Middle frontal gyrus (tissue), 1 donor: ENCODE data around the gene GPR132.
"Not testable (repeated sequence)": the region's sequence is repeated elsewhere in the genome, so short reads cannot be mapped to it uniquely, and the experiment has no call there.

Experiments
- DNase-seq: peaks from one replicate; pipeline ENCODE4 v3.0.0-alpha.2; 2015; ENCODE audit warnings: low spot score; ENCODE audit errors: extremely low spot score

GPR132 gene

DNA sequence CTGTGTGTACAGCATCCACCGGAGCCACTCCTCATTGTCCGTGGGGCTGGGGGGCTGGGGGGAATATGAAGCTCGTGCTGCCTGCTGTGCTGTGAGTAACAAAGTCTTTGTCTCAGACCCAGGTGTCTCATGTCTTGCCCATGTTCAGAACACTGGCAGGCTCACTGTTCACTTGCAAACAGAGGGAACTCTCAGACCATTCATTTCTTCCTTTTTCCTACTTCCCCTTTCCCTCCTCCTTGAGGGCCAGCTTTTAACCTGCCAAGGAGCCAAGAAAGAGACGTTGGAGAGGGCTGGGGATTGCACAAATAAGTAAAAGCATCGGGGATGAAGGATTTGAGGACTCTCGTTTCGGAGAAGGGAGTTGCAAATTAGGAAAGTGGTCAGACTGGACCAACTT is 21.6 kb downstream of the GPR132 start:
- DNase-seq, result no peak

DNA sequence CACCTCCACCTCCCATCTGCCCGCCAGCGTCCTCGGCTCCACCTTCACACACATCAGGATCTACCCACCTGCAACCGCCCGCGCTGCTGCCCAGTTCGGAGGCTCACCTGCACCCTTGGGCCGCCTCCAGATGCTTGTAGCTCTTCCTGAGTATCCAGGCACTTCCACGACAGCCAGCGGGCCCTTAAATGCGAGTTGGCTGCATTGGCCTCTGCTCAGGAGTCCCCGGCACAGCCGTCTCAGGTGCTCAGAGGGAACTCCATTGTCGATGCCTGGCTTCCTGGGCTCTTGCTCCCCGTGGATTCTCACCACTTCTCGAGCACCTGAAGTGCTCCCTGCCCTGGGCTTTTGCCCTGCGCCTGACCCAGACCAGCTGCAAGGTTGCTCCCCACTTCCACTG is 22.4 kb downstream of the GPR132 start:
- DNase-seq, result no peak

DNA sequence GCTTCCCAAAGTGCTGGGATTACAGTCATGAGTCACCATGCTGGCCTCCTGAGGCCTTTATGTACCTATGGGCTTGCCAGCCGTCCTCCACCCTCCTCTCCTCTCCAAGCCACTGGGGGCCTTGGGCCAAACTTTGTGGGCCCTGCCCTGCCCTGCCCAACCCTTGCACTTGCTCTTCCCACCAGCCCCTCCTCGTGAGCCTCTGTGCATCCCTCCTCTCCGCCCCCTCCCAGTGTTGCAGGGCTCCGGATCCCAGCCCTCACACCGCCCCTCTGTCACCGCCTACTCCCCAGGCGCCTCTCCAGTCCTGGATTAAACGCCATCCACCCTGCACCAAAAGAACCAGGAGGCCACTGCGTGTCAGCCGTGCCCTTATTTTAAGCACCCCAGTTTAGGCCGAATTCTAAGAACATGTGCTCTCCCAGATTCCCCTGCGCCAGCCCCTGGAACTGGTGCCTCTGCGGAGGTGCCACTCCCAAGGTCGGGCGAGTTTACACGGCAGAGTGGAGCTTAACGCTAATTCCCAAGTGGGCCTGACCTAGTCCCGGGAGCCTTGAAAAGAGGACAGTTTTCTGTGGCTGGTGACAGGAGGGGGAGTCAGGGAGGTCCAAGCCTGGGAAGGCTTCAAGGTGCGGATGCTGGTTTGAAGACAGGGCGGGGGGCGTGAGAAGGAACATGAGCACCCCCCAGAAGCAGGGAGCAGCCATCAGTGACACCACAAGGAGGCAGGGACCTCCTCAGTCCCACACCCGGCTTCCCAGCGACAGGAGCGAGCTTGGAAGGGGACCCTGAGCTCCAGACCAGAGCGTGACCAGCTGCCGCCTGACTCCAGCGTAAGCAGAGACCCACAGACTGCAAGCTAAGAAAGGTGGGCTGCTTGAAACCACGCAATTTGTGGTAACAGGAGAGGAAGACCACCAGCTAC is 23.1 kb downstream of the GPR132 start:
- DNase-seq, result no peak

- DNase-seq, result no peak
Observed at GRCh38 chr14:105039458-105040205, 25.6 kb downstream of the GPR132 start.

GRCh38 chr14:105035616-105036015 is 29.6 kb downstream of the GPR132 start:
- DNase-seq, result not testable (repeated sequence)

- DNase-seq, result no peak
Observed at GRCh38 chr14:105034315-105035039, 30.8 kb downstream of the GPR132 start.

DNA sequence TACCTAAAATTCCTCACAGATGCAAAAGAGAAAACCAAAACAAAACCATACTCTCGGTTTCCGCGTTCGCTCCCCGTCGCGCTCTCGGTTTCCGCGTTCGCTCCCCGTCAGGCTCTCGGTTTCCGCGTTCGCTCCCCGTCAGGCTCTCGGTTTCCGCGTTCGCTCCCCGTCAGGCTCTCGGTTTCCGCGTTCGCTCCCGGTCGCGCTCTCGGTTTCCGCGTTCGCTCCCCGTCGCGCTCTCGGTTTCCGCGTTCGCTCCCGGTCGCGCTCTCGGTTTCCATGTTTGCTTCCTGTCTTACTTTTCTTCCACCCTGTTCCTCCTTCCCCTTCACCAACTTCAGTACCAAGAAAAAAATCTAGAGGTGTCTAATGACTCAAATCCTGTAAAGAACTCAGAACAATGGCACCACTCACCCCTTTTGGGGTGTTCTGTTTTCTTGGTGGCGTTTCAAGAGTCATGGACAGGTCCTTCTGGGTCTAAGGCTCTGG is 31.8 kb downstream of the GPR132 start:
- DNase-seq, result not testable (repeated sequence)

- not testable (repeated sequence) for DNase-seq
Observed at GRCh38 chr14:105032451-105032901, 32.8 kb downstream of the GPR132 start.

DNA sequence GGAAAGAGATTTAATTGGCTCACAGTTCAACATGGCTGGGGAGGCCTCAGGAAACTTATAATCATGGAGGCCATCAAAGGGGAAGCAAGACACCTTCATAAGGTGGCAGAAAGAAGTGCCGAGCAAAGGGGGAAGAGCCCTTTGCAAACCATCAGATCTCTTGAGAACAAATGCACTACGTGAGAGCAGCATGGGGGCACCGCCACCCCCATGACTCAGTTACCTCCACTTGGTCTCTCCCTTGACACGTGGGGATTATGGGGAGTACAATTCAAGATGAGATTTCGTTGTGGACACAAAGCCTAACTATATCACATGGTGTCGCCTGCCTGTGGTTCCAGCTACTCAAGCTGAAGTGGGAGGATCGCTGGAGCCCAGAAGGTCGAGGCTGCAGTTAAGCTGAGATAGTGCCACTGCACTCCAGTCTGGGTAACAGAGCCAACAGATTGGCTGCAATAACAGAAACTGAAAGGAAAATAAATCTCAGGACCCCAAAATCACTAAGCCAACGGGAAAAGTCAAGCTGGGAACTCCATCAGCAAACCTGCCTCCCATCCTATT is 34.3 kb downstream of the GPR132 start:
- DNase-seq, result no peak

DNA sequence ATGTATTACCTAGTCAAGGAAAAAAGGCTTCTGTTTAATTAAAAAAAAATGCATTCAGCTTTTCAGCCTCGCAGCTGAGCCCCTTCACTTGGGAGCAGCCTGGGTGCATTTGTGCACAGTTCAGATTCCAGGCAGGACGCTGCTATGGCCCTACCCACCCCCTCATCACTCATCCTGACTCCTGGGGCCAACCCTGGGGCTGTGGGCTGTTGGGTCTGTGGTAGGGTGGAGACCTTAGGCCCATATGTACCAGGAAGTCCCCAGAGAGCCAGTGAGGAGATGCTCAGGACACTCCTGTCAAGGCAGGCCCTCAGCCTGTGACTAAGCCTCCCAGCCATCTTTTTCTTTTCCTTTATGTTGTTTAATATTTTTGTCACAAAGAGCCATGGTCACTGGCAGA is 35.0 kb downstream of the GPR132 start:
- DNase-seq, result no peak

DNA sequence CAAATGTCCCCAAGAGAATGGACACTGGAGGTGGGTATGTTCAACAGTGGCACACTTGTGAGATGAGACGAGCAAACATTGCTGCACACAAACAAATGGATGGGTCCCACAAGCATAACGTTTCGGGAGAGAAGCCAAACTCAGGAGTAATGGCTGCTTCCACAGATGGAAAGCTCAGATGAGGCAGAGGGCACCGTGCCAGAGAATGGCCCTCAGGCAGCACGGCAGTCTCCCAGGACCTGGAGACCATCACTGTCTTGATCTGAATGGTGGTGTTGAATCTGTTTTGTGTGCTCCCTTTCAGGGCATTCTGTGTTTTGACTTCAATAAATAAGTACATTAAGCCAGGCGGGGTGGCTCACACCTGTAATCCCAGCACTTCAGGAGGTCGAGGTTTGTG is 35.8 kb downstream of the GPR132 start:
- DNase-seq, result no peak

GRCh38 chr14:105028251-105028927 is 36.8 kb downstream of the GPR132 start:
- DNase-seq, result no peak

- not testable (repeated sequence) for DNase-seq
Observed at GRCh38 chr14:105027718-105028117, 37.5 kb downstream of the GPR132 start.

DNA sequence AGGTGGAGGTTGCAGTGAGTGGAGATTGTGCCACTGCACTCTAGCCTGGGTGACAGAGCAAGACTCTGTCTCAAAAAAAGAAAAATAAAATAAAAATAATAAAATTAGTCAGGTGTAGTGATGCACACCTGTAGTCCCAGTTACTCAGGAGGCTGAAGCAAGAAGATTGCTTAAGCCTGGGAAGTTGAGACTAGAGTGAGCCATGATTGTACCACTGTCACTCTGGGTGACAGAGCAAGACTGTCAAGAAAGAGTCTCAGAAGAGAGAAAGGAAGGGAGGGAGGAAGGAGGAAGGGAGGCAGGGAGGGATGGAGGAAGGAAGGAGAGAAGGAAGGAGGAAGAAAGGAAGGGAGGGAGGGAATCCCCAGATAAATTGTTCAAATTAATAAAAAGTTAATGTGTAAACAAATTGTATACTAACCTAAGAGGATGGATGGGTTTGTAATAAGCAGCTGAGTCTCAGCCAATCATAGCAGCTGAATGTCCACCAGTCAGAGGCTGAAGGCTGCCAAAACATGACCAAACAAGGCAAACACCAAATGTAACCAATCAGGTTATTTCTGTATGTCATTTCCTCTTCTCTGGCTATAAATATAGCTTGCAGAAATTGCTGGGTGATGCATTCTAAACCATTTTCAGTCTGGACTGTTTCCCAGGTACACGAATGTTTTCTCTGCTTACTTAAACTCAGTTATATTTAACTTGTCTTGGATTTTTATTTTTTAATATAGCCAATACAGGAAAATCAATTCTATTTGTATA is 38.2 kb downstream of the GPR132 start:
- DNase-seq, result no peak

- no peak for DNase-seq
Observed at GRCh38 chr14:105026033-105026785, 39.0 kb downstream of the GPR132 start.

- DNase-seq, result no peak
Observed at GRCh38 chr14:105025429-105025828, 39.8 kb downstream of the GPR132 start.

DNA sequence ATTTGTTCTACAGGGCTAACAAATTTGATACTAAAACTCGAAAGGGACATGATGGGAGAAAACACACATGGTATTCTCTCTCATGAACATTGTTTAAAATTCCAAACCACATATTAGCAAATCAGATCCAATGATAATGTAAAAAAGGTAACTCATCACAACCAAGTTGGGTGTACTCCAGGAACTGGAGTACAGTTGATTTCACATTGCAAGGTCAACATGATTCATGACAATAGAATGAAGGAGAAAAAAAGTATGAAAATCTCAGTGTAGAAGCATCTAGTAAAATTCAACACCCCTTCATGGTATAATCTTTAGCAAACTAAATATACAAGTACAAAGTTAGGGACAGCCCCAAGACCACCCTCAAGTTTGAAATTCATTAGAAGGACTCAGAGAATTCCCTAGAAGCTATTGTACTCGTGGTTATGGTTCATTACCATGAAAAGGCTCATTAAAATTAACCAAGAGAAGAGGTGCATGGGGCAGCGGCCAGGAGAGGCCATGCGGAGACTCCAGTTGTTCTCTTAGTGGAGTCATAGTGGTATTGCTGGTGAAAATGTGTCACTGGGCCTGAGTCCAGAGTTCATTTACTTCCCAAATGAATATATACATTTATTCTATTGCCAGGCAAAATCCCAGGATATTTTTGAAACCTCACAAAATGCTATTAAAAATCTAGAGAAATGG is 41.3 kb downstream of the GPR132 start:
- DNase-seq, result no peak

DNA sequence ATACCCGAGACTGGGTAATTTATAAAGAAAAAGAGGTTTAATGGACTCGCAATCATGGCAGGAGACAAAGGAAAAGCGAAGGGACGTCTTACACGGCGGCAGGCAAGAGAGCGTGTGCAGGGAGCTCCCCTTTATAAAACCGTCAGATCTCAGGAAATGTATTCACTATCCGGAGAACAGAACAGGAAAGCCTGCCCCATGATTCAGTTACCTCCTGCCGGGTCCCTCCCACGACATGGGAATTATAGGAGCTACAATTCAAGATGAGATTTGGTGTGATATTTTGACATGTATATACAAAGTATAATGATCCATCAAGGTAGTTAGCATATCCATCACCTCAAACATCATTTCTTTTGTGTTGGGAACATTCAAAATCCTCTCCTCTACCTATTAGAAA is 42.1 kb downstream of the GPR132 start:
- no peak for DNase-seq

GRCh38 chr14:105022276-105022670 is 43.0 kb downstream of the GPR132 start:
- DNase-seq, result no peak
